Heart left ventricle (tissue), 13 donors: Measurements from ENCODE around the gene ACTR3C.
A peak's percentile ranks its signal among the peaks of the same experiment; 100 is the strongest.
"Not testable (repeated sequence)": the region's sequence is repeated elsewhere in the genome, so short reads cannot be mapped to it uniquely, and the experiment has no call there.

Source experiments
- CTCF ChIP-seq, 12 donors: fragments of 200-600 bp; sonication (generic) in 4 of 12; IDR thresholded peaks; one replicate each; pipeline versions ENCODE4 v1.5.0 to v1.8.0; 2018 to 2022; ENCODE audit warnings: antibody characterized with exemption in 12 of 12, mild to moderate bottlenecking in 5 of 12
- POLR2A ChIP-seq, 2 donors: fragments of 450-650 bp; IDR thresholded peaks; one replicate each; pipeline ENCODE4 v1.6.1; 2017; ENCODE audit warnings: antibody characterized with exemption in 2 of 2, mild to moderate bottlenecking in 2 of 2, moderate library complexity in 2 of 2
- donor health status: ischemic (EF 13 %, LVEDD 7.1; RV severe dilation, severe dysfunction).
- donor health status: DM: no; HTN: yes; CAD: no.
- donor health status: DM: no; HTN: no; CAD: no.
- donor health status: ischemic (EF 25% LVEDD 6.9; RV normal size, moderate dysfunction).
- donor health status: ischemic (EF 25% LVEDD 5.7; RV mildly dilated, moderate dysfunction).
- donor health status: ischemic (EF 35%, LVEDD 5.7; RV mildly dilated, moderate dysfunction).
- donor health status: nonischemic (EF 11% LVEDD 7.7; RV severe dilation, severe dysfunction).
- donor health status: DM: yes; HTN: yes; CAD: no.
- donor health status: PGD.
- donor health status: ischemic (EF 29% LVEDD 5.4; RV normal size, mild dysfunction).
- donor health status: nonischemic (EF 23%, LVEDD 6.1; RV moderate dilation, normal function).

GRCh38 chr7:150285849-150286754, 37.2 kb downstream of the ACTR3C start:
- not testable (repeated sequence) for TF ChIP-seq POLR2A (IDR thresholded peaks at IDR 0.05)
- TF ChIP-seq CTCF (IDR thresholded peaks at IDR 0.05): peak; percentile 49 to 72 (median 59)
